GM18526 (cell line): ENCODE results near the gene NEK1.
A peak's percentile ranks its signal among the peaks of the same experiment; 100 is the strongest.

ENCODE experiments used
- POLR2A ChIP-seq: IDR thresholded peaks from 3 replicates; pipeline ENCODE4 v1.6.1; 2011; ENCODE audit not compliant: insufficient read length; ENCODE audit errors: extremely low read depth

The NEK1 gene

GRCh38 chr4:169611991-169612870, at the start of gene NEK1:
Gene NEK1 (minus strand): TSS chr4:169612583. CDS start chr4:169602630, 9,953 bp downstream.
- peak; percentile 96 for TF ChIP-seq POLR2A

DNA sequence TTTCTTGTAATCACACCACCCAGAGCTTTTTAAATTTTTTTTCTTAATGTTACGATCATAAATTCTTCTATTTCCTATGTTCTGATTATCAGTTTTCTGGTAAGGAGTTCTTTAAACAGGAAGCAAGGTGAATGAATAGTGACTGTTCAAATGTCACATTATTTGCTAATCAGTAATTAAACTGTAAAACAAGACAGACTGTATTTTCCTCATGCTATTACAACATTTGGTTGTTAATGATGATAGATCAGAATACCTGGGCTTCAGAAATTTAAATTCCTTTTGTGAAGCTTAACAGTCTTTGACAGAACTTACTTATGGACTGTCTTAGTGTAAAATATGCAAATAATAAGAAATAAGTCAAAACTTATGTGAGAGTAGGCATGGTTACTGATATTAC, 49.4 kb upstream of the NEK1 start:
- TF ChIP-seq POLR2A, result no peak

- no peak for TF ChIP-seq POLR2A
These were observed 48.5 kb upstream of the NEK1 start for GRCh38 chr4:169660929-169661328.

- TF ChIP-seq POLR2A, result no peak
These were observed 47.6 kb upstream of the NEK1 start for GRCh38 chr4:169659716-169660670.

DNA sequence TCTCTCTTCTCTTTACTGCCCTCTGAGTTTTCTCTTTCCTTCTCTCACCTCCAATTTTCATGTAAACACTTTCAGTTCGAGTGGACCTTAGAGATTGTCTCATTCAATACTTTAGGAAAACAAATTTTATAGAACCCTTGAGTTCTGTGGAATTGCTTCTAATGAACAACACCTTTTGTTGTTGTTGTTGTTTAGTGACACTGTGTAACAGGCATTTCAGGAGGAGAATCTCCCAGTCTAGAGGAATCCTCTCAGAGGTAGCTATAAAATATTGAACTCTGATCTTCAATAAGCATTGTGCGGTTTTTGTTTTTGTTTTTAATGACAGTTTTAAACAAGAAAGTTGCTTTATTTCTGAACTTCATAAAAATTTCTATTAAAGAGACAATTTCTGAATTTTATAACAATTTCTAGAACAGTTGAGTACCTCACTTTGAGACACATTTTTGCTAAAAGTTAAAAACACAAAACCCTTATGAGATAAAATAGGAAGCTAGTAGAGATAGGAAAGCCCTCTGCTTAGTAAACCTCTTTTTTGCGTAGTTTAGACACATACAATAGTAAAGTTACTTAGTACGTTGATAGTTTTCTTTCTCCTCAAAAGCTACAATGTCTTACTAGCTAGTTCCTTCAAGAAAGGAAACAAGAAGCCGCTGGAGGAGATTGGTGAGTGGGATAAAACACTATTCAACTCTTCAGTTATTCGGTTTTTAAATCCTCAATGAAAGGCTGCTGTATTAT, 46.8 kb upstream of the NEK1 start:
- no peak for TF ChIP-seq POLR2A

DNA sequence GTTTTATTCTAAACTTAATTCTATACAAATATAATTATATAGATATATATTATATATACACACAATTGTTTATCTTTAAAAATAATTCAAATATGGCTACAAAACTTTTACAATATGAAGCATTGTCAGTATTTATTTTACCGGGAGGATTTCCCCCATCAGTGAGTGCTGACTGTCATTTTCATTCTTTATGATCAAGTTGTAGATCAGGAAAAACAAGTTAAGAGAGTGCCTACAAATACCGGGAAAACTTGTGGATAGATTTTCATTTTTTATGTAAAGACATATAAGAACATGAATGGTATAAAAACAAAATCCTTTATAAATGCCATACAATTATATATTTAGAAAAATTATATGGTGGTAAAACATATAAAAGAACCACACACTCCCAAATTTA, 45.8 kb upstream of the NEK1 start:
- TF ChIP-seq POLR2A, result no peak

- no peak for TF ChIP-seq POLR2A
These were observed 45.2 kb upstream of the NEK1 start for GRCh38 chr4:169657470-169658107.

- no peak for TF ChIP-seq POLR2A
These were observed 43.0 kb upstream of the NEK1 start for GRCh38 chr4:169655401-169655800.

DNA sequence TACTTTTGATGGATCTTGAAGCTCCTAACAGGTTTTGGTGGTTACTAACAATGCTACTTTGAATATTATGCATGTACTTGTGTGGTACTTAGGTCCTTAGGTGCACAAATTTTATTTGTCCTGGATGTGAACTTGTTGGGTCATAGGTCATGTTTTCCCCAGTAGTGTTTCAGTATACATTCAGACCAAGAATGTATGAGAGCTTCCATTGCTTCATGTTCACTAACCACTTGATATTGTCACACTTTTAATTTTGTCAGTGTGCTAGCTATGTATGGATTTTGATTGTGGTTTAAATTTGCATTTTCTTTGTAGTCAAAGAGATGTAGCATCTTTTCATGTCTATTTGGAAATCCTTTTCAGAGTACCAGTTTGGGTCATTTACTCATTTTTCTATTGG, 40.2 kb upstream of the NEK1 start:
- no peak for TF ChIP-seq POLR2A

- TF ChIP-seq POLR2A, result no peak
These were observed 38.0 kb upstream of the NEK1 start for GRCh38 chr4:169650227-169650936.

DNA sequence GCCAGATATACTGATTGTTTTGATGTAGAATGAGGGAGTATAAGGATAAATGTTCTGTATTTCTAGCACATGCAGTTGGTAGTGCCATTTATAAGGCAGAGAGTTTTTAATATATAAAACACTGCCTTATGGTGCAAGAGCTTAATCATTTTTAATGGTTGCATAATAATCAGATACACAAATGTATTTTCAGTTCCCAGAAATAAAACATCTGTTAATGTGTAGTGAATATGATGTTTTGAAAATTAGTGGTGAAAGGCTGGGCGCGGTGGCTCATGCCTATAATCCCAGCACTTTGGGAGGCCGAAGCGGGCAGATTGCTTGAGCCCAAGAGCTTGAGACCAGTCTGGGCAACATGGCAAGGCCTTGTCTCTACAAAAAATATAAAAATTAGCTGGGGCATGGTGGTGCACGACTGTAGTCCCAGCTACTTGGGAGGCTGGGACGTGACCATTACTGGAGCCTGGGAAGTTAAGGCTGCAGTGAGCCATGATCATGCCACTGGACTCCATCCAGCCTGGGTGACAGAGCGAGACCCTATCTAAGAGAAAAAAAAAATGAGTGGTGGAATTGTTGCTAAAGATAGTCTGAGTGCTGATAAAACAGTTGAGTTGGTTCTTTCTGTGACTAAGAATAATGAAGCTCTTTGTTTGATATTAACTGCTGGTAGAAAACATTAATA, 37.3 kb upstream of the NEK1 start:
- no peak for TF ChIP-seq POLR2A

DNA sequence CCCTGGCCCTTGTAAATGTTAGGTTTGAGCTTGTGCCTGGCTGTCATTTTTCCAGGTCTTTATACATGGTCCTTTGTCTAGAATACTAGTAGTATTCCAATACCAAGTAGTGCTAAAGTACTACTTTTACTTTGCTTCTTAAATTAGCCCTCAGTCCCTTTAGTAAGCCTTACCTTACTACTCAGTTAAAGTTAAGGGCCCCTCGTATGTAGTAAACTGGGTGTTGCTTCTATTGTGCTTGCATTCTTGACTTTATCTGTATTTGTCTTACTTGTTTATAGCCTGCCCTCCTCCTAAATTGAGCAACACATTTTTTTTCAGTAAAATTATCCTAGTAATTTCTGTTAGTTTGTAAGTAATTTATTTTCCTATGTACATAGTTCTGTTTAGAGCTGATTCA, 33.2 kb upstream of the NEK1 start:
- no peak for TF ChIP-seq POLR2A

DNA sequence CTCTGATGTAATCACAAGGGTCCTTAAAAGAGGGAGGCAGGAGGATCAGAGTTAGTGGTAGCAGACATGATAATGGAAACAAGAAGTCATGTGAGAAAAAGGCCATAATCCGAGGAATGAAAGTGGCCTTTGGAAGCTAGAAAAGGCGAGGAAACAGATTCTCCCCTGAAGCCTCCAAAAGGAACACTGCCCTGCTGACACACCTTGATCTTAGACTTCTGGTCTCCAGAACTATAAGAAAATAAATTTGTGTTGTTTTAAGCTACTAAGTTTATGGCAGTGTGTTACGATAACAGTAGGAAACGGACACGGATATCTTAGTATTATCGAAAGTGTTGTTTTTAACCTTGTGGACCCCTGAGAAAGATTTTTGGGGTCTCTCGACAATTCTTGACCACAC, 32.4 kb upstream of the NEK1 start:
- no peak for TF ChIP-seq POLR2A
